ENCODE measurements around the gene TM4SF18.

The TM4SF18 gene

DNA sequence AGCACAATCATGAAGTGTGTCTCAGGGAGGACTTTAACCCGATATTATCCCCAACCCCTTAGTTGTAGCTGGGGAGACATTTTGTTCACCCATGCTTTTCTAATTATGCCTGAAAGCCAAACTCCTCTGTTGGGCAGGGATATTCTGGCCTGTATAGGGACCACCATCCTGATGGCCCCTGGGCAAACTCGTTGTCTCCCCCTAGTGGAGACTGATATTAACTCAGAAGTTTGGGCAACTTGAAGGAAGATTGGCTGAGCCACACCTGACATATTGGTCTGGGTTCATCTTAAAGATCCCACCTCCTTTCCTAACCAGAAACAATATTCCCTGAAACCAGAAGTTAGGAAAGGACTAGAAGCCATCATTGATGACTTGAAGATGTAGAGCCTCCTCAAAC, 42.3 kb downstream of the TM4SF18 start:
- in situ Hi-C loops (cut with HindIII; ENCODE audit: low sequenced_read_pairs) = no loop called here

- in situ Hi-C loops (cut with HindIII; ENCODE audit: low sequenced_read_pairs) = loop anchor here (5.0 kb wide), 1 partner anchor 326 kb away; no protein-coding TSS in a partner anchor
These were observed 44.8 kb downstream of the TM4SF18 start for GRCh38 chr3:149288655-149289054.

DNA sequence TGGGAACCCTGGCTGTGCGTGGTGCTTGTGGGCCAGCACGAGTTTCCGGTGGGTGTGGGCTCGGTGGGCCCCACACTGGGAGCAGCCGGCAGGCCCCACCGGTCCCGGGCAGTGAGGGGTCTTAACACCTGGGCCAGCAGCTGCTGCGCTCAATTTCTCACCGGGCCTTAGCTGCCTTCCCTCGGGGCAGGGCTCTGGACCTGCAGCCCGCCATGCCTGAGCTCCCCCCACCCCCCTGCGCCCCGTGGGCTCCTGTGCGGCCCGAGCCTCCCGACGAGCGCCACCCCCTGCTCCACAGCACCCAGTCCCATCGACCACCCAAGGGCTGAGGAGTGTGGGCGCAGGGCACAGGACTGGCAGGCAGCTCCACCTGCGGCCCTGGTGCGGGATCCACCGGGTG, 49.4 kb downstream of the TM4SF18 start:
- in situ Hi-C loops (cut with HindIII; ENCODE audit: low sequenced_read_pairs) = loop anchor here (5.0 kb wide), 1 partner anchor 147 kb away; no protein-coding TSS in a partner anchor

GRCh38 chr3:149283401-149283800, 50.0 kb downstream of the TM4SF18 start:
- in situ Hi-C loops (cut with HindIII; ENCODE audit: low sequenced_read_pairs) = loop anchor here (5.0 kb wide), 1 partner anchor 146 kb away; no protein-coding TSS in a partner anchor

- in situ Hi-C loops (cut with HindIII; ENCODE audit: low sequenced_read_pairs) = loop anchor here (5.0 kb wide), 1 partner anchor 146 kb away; no protein-coding TSS in a partner anchor
These were observed 50.6 kb downstream of the TM4SF18 start for GRCh38 chr3:149282836-149283235.

DNA sequence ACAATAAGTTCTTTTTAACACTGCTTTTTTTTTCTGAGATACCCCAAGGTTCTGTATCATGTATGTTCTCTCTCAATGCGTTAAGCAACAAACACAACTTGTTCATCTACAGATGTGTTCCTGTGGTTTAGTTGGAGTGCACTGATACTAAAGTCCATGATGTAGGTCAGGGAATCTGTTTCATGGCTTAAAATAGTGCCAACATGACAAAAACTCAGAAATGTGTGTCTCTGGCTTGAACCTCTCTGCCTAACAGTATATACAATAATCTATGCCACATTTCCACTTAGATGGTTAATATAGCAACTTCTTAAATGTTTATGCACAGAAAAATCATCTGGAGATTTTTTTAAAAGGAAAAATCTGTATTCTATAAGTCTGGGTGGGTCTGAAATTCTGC, 51.1 kb downstream of the TM4SF18 start:
- in situ Hi-C loops (cut with HindIII; ENCODE audit: low sequenced_read_pairs) = loop anchor here (5.0 kb wide), 1 partner anchor 145 kb away; no protein-coding TSS in a partner anchor

DNA sequence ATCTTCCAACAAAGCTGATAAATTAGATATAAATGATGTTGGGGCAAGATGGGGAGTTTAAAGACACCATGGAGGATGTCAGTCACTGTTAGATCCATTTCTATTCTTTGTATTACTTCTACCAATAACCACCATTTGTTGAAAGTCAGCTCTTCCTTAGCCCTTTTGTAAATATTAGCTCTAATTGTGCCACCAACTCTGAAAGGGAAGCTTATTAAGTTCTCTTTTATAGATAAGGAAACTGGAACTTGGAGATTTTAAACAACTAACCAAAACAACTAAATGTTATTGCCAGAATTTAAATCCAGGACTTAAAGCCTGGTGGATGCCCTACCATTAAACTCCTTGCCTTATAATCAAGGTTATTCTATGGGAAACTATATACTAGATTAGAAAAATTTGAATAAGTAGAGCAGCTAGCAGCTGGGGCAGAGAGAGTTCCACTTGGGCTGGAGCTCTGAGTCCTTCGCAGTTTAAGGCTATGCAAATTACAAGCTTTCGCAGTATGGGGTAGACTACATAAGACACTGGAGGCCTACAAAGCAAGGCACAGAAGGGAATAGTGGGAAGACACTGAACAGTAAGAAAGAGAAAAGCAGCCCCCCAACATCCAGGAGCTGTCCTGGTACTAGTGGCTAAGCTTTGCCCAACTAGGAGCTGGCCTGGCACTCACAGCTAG, 52.6 kb downstream of the TM4SF18 start:
- in situ Hi-C loops (cut with HindIII; ENCODE audit: low sequenced_read_pairs) = loop anchor here (5.0 kb wide), 1 partner anchor 144 kb away; no protein-coding TSS in a partner anchor

DNA sequence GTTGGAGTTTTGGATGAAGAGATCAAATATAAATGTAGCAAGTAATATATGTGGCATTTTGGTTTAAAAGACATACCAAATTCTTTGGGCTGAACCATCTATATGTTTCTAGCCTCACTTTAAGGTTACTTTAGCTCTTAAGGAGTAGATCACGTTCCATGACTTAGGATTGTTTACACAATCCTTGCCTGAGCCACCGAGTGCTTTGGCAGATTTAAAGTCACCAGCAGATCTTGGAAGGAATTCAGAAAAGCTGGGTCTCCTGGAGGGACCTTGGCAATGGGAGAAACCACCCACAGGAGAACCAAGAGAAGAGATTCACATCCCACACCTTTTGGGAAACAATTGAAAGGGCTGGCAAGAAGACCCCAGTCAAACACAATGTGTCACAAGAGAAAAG, 54.5 kb downstream of the TM4SF18 start:
- in situ Hi-C loops (cut with HindIII; ENCODE audit: low sequenced_read_pairs) = no loop called here

GRCh38 chr3:149277331-149277813, 56.1 kb downstream of the TM4SF18 start:
- in situ Hi-C loops (cut with HindIII; ENCODE audit: low sequenced_read_pairs) = no loop called here

- in situ Hi-C loops (cut with HindIII; ENCODE audit: low sequenced_read_pairs) = no loop called here
These were observed 56.8 kb downstream of the TM4SF18 start for GRCh38 chr3:149276619-149277018.

GRCh38 chr3:149274220-149274619, 59.2 kb downstream of the TM4SF18 start:
- in situ Hi-C loops (cut with HindIII; ENCODE audit: low sequenced_read_pairs) = no loop called here

- in situ Hi-C loops (cut with HindIII; ENCODE audit: low sequenced_read_pairs) = no loop called here
These were observed 60.2 kb downstream of the TM4SF18 start for GRCh38 chr3:149273096-149273751.

GRCh38 chr3:149271669-149272068, 61.8 kb downstream of the TM4SF18 start:
- in situ Hi-C loops (cut with HindIII; ENCODE audit: low sequenced_read_pairs) = no loop called here

DNA sequence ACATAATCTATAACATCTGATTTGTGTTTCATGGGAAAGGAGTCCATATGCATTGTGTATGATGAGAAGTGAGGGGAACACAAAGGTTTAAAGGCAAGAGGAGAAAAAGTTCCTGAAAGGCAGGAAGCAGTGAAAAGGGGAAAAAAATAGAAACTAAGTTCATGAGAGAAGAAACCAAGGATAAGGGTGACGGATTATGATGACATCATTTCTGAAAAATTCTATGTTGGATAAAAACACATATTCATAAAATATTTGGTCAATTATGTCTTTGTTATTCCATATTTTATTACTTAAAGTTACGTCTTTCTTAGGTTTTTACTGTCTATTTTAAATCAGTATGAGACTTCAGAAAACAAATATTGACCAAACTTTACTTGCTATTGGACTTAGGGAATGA, 63.3 kb downstream of the TM4SF18 start:
- in situ Hi-C loops (cut with HindIII; ENCODE audit: low sequenced_read_pairs) = no loop called here

DNA sequence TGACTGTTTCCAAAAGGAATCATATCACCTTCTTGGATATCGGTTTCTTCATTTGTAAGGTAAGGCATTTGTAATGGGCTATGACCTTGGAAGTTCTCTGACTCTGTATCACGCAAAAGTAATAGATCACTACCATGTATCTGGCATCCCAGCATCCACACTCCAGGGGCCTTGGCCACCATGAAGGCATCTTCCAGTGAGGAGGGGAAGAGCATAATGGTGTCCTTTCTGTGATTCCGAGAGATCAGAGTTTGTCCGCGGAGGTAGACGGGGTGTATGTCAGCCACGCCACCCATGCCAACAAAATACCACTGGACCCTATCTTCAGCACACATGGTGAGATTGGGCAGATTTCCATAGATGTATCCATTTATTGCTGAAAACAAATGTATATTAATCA, 63.7 kb downstream of the TM4SF18 start:
- in situ Hi-C loops (cut with HindIII; ENCODE audit: low sequenced_read_pairs) = no loop called here
